ENCODE measurements around the gene RGS11.

DNA sequence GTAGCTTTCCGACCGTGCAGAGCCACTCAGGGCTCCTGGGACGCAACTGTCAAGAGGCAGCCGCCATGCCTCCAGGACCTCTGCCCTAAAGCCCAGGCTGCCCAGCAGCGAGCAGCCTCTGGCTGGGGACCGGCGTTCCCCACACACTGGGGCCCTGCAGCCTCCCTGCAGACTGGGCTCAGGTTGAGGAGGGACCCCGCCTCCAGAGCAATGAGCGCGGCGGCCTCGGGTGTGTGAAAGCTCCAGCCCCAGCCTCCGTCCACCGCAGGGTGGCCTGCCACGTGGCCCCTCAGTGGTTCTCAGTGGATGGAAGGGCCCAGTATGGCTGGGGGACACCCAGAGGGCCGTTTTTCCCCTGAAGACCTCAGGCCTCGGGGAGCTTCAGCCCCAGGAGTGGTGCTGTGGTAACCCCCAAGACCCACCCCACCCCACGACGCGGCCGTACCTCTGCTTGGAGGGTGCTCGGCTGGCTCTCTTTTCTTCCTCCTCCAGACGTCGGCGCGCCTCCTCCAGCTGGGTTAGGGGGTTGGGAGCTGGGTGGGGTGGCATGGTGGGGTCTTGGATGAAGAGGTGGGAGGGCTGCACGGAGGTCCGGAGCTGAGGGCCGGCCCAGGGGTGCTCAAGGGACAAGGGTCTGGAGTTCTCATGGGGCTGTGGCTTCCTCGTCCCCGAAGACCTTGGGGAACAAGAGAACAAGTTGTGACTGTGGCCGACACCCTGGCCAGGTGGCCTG is 17.5 kb upstream of the RGS11 start:
- TF ChIP-seq, protein P1, sequence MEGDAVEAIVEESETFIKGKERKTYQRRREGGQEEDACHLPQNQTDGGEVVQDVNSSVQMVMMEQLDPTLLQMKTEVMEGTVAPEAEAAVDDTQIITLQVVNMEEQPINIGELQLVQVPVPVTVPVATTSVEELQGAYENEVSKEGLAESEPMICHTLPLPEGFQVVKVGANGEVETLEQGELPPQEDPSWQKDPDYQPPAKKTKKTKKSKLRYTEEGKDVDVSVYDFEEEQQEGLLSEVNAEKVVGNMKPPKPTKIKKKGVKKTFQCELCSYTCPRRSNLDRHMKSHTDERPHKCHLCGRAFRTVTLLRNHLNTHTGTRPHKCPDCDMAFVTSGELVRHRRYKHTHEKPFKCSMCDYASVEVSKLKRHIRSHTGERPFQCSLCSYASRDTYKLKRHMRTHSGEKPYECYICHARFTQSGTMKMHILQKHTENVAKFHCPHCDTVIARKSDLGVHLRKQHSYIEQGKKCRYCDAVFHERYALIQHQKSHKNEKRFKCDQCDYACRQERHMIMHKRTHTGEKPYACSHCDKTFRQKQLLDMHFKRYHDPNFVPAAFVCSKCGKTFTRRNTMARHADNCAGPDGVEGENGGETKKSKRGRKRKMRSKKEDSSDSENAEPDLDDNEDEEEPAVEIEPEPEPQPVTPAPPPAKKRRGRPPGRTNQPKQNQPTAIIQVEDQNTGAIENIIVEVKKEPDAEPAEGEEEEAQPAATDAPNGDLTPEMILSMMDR (conservative IDR thresholded peaks at IDR 0.05; ENCODE audit: low read depth, low read length): no peak
- TF ChIP-seq EZH2 (IDR thresholded peaks at IDR 0.05; ENCODE audit: borderline replicate concordance, low read depth, low read length, poor library complexity, severe bottlenecking): no peak
